ENCODE data around the gene IKZF4.

- TF ChIP-seq, protein P1, sequence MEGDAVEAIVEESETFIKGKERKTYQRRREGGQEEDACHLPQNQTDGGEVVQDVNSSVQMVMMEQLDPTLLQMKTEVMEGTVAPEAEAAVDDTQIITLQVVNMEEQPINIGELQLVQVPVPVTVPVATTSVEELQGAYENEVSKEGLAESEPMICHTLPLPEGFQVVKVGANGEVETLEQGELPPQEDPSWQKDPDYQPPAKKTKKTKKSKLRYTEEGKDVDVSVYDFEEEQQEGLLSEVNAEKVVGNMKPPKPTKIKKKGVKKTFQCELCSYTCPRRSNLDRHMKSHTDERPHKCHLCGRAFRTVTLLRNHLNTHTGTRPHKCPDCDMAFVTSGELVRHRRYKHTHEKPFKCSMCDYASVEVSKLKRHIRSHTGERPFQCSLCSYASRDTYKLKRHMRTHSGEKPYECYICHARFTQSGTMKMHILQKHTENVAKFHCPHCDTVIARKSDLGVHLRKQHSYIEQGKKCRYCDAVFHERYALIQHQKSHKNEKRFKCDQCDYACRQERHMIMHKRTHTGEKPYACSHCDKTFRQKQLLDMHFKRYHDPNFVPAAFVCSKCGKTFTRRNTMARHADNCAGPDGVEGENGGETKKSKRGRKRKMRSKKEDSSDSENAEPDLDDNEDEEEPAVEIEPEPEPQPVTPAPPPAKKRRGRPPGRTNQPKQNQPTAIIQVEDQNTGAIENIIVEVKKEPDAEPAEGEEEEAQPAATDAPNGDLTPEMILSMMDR (conservative IDR thresholded peaks at IDR 0.05; ENCODE audit: low read depth, low read length): no peak
- no peak for TF ChIP-seq EZH2phosphoT487 (IDR thresholded peaks at IDR 0.05; ENCODE audit: borderline replicate concordance, low read length)
- no peak for TF ChIP-seq EZH2 (IDR thresholded peaks at IDR 0.05; ENCODE audit: low read length, unreplicated experiment)
These were observed 47.8 kb upstream of the IKZF4 start for GRCh38 chr12:55972911-55973598.

All from PC-3 (cell line).